Prostate gland (tissue), 2 donors: ENCODE results near the gene FAM53C. TPM values are rescaled to one million over a fixed set of nuclear protein-coding genes. Genes with fewer than 3 reads are reported as not detected.

Source experiments
- DNase-seq: peaks from one replicate; pipeline ENCODE4 v3.0.0-alpha.2; 2019; ENCODE audit warnings: low spot score
- H3K27ac ChIP-seq, 2 donors: fragments of 200-600 bp; sonication (generic); 2 replicates each; pipeline ENCODE4 v1.5.1; 2017 to 2019
- H3K27me3 ChIP-seq: fragments of 200-600 bp; sonication (generic); replicated peaks from 2 replicates; pipeline ENCODE4 v1.5.1; 2019; ENCODE audit not compliant: insufficient read depth
- H3K36me3 ChIP-seq, 2 donors: fragments of 200-600 bp; sonication (generic); 1 replicate in 1 of 2; 2 replicates in 1 of 2; pipeline versions ENCODE4 v1.5.1 to v1.8.1; 2017 to 2019
- H3K4me1 ChIP-seq: fragments of 200-600 bp; sonication (generic); replicated peaks from 2 replicates; pipeline ENCODE4 v1.5.1; 2019
- H3K4me3 ChIP-seq, 2 donors: fragments of 200-600 bp; sonication (generic); 2 replicates each; pipeline ENCODE4 v1.5.1; 2017 to 2019
- H3K9me3 ChIP-seq: fragments of 200-600 bp; sonication (generic); 2 replicates; pipeline ENCODE4 v1.5.1; 2017
- CTCF ChIP-seq, 4 experiments: fragments of 200-600 bp in 2 of 4; fragments of 450-650 bp in 2 of 4; sonication (generic) in 2 of 4; IDR thresholded peaks; 1 replicate in 3 of 4; 2 replicates in 1 of 4; pipeline ENCODE4 v1.5.1; 2016 to 2019; ENCODE audit warnings: antibody characterized with exemption in 4 of 4, mild to moderate bottlenecking in 2 of 4, moderate library complexity in 2 of 4
- POLR2A ChIP-seq: fragments of 450-650 bp; IDR thresholded peaks from one replicate; pipeline ENCODE4 v1.6.1; 2016; ENCODE audit warnings: antibody characterized with exemption, mild to moderate bottlenecking
- POLR2AphosphoS5 ChIP-seq: sonication (generic); formaldehyde crosslinking; IDR thresholded peaks from one replicate; pipeline ENCODE4 v1.6.1; 2017; ENCODE audit warnings: antibody characterized with exemption
- WGBS: methylation state at CpG from one replicate; pipeline ENCODE4 v1.1.5; 2018; 5-methylcytosine and 5-hydroxymethylcytosine counted together
- intact Hi-C: fragments of 100-400 bp; cut with DNase I; formaldehyde crosslinking; loops from one replicate; pipeline ENCODE4 v1.14.2; 2022
- total RNA-seq, 2 donors: library from RNA; depleted of rRNA; stranded (reverse); fragments of >200 nt; gene quantifications; one replicate each; pipeline ENCODE4 v1.1.0, GENCODE V29; 2016

The FAM53C gene
- total RNA-seq, 2 donors from 2014 or later, result 32.9 to 81.0 TPM

GRCh38 chr5:138353560-138354080 is 15.6 kb downstream of the FAM53C start:
- WGBS, result 1% methylated on average over 11 of the region's 11 CpGs
- H3K4me1 ChIP-seq, result peaks cover 9% of the 10 kb centered on the region
- TF ChIP-seq CTCF (IDR thresholded peaks at IDR 0.05) (no peak), POLR2A (peak; percentile 1)
- intact Hi-C loops, result no loop called here
- H3K27me3 ChIP-seq, result no peaks in the 10 kb centered on the region
- no peaks in the 10 kb centered on the region for H3K36me3 ChIP-seq
- H3K4me3 ChIP-seq, result peak overlapping the region; percentile 85 to 96
- DNase-seq, result no peak
- peak overlapping the region; percentile 88 to 99 for H3K27ac ChIP-seq
- H3K9me3 ChIP-seq, result no peaks in the 10 kb centered on the region

- peak overlapping the region; percentile 85 to 96 for H3K4me3 ChIP-seq
- no peaks in the 10 kb centered on the region for H3K9me3 ChIP-seq
- no peaks in the 10 kb centered on the region for H3K27me3 ChIP-seq
- peaks cover 9% of the 10 kb centered on the region for H3K4me1 ChIP-seq
- DNase-seq, result no peak
- no peak for TF ChIP-seq CTCF (IDR thresholded peaks at IDR 0.05)
- no peak for TF ChIP-seq POLR2AphosphoS5
- TF ChIP-seq POLR2A, result no peak
- H3K27ac ChIP-seq, result peak overlapping the region; percentile 88 to 99
- H3K36me3 ChIP-seq, result no peaks in the 10 kb centered on the region
- 5% methylated on average over 5 of the region's 5 CpGs for WGBS
- intact Hi-C loops, result no loop called here
These were observed 16.3 kb downstream of the FAM53C start for GRCh38 chr5:138354387-138354786.

GRCh38 chr5:138354926-138355378 is 16.9 kb downstream of the FAM53C start:
- H3K4me3 ChIP-seq, result peak overlapping the region in 1 of 2 donors; percentile 96
- DNase-seq, result no peak
- no peaks in the 10 kb centered on the region for H3K9me3 ChIP-seq
- no peaks in the 10 kb centered on the region for H3K36me3 ChIP-seq
- intact Hi-C loops, result no loop called here
- H3K27me3 ChIP-seq, result no peaks in the 10 kb centered on the region
- TF ChIP-seq CTCF (IDR thresholded peaks at IDR 0.05) (no peak), POLR2A (no peak), POLR2AphosphoS5 (no peak)
- WGBS, result 20% methylated on average over 6 of the region's 6 CpGs
- H3K4me1 ChIP-seq, result peaks cover 9% of the 10 kb centered on the region
- H3K27ac ChIP-seq, result no peak overlapping the region

DNA sequence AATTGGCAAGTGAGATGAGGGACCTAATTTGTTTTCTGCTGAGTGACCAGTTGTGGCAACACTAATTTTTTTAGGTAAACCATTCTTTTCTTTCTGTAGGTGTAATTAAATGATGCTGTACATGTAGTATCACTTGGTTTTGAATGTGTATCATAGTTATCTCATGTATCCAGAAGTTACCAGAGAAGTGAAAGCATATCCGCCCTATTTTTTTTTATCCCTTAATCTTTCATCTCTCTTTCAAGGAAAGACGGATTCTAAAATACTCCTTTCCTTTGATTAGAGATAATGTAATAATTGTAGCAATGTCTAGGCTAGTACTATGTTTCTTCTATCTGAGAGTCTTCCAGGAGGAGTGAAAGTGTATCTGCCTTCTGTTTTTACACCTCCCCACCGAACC is 21.6 kb downstream of the FAM53C start:
- Histone ChIP-seq H3K4me1 (peaks cover 3% of the 10 kb centered on the region), H3K4me3 (no peak overlapping the region), H3K36me3 (no peaks in the 10 kb centered on the region), H3K27ac (no peak overlapping the region), H3K9me3 (no peaks in the 10 kb centered on the region), H3K27me3 (no peaks in the 10 kb centered on the region)
- TF ChIP-seq POLR2A, result no peak
- TF ChIP-seq CTCF (IDR thresholded peaks at IDR 0.05), result no peak
- TF ChIP-seq POLR2AphosphoS5, result no peak
- DNase-seq, result no peak
- WGBS, result 66% methylated on average over 3 of the region's 3 CpGs
- intact Hi-C loops, result no loop called here

DNA sequence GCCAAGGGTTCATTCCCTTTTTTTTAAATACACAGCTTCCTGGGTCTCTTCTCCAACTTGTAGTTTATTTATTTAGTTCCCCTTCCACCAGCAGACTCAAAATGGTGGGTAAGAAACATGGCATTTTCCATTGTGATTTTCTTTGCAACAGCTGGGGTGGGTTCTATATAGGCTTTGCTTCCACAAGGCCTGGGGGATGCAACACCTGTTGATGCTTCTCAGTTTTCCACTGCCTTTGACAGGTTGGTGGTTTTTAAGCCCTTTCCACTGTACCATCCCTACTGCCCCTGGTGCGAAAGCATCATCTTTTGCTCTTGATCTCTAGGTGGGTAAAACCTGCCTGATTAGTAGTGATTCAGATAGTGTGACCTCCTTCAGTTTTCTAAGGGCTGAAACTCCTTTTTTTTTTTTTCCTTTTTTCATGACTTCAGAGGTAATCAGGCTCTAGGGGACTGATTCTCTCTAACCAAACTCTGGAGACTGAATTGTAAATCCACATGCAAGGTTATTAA is 22.9 kb downstream of the FAM53C start:
- H3K4me1 ChIP-seq, result no peaks in the 10 kb centered on the region
- intact Hi-C loops, result no loop called here
- TF ChIP-seq POLR2A (no peak), CTCF (IDR thresholded peaks at IDR 0.05) (no peak), POLR2AphosphoS5 (no peak)
- H3K27me3 ChIP-seq, result no peaks in the 10 kb centered on the region
- no peak for DNase-seq
- no peak overlapping the region for H3K4me3 ChIP-seq
- H3K36me3 ChIP-seq, result no peaks in the 10 kb centered on the region
- 90% methylated on average over 1 of the region's 1 CpG for WGBS
- no peaks in the 10 kb centered on the region for H3K9me3 ChIP-seq
- no peak overlapping the region for H3K27ac ChIP-seq
